GM21619 (cell line): ENCODE measurements around the gene BPIFB2.

Experiments used
- ATAC-seq: cut with Tn5 transposase; IDR thresholded peaks from one replicate; pipeline ENCODE4 v1.9.1; 2021; ENCODE audit not compliant: unreplicated experiment

The BPIFB2 gene

GRCh38 chr20:33020278-33021161 is 13.0 kb downstream of the BPIFB2 start:
- ATAC-seq, result no peak

GRCh38 chr20:33021879-33022278 is 14.4 kb downstream of the BPIFB2 start:
- no peak for ATAC-seq

- ATAC-seq, result no peak
Measured at GRCh38 chr20:33022289-33022688, 14.8 kb downstream of the BPIFB2 start.

DNA sequence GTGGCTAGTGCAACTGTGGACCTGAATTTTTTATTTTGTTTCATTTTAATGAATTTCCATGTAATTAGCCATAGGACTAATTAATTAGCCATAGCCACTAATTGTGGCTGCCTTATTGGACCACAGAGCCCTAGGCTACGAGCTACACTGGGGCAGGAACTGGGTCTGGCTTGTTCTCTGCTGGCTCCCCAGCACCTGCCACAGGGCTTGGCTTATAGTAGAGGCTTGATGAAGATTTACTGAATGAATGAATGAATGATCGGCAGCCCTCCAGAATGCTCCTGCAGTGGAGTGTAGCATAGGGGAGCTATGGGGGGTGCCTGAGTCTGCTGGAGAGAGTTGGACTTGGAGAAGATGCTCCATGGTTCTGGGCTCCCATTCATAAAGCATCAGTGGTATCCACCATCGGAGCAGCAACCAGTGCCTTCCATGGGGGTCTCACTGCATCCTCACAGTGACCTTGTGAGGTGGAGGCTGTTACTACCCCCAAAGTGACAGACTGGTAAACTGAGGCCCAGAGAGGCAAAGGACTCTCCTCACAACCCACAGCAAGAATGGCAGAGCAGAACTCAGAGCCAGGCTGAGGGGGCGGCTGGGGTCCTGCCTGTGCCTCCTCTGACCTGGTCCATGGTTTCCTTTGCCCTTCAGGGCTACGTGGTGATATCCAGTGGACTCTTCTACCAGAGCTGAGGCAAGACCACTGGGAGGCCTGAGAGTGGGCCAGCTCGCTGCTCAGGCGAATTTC is 15.4 kb downstream of the BPIFB2 start:
- no peak for ATAC-seq

DNA sequence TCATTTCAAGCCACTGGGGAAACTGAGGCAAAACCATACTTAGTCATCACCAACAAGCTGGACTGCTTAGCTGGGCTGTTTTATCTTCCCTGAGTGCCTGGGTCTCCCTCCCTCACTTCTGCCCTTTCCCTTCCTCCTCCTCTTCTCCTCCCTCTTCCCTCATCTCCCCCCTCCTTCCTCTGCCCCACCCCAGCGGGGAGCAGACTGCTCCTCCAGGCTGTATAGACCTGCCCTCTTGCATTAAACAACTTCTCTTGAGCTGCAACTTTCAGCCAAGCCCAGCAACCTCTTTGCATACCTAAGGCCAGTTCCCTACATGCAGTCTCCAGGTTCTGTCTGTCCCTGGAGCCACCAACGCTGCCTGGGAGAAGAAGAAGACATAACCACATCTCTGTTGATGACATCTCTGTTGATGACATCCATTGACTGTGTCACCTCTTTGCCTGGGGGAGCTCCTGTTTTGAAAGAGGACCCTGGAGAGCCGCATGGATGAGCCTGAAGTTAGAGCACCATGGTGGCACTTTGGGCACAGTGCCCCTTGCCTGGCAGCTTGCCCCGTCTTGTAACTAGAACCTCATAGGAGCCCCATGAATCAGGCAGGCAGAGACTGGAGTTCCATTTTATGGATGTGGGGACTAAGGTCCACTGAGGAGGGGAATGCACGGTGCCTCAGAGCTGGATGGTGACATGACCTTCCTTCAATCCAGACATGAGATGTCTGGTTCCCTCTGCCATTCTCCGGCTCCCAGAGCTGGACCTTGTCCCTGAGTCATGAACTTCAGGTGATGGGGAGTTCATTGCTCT is 16.1 kb downstream of the BPIFB2 start:
- no peak for ATAC-seq

- ATAC-seq, result no peak
Measured at GRCh38 chr20:33024243-33024560, 16.7 kb downstream of the BPIFB2 start.

GRCh38 chr20:33024609-33025317 is 17.3 kb downstream of the BPIFB2 start:
- no peak for ATAC-seq

DNA sequence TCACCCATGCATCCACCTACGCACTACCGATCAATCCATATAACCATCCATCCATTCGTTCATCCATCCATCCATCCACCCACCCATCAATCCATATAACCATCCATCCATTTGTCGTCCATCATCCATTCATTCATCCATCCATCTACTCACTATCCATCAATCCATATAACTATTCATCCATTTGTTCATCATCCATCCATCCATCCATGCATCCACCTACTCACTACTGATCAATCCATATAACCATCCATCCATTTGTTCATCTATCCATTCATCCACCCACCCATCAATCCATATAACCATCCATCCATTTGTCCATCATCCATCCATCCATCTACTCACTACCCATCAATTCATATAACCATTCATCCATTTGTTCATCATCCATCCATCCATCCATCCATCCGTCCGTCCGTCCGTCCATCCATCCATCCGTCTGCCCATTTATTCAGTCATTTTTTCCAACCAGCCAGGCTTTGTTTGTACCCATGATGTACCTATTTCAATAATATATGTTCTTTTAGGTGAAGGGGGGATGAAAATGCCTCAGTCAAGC is 17.9 kb downstream of the BPIFB2 start:
- no peak for ATAC-seq

GRCh38 chr20:33026072-33026778 is 18.7 kb downstream of the BPIFB2 start:
- no peak for ATAC-seq

- ATAC-seq, result no peak
Measured at GRCh38 chr20:33026779-33027759, 19.6 kb downstream of the BPIFB2 start.

- no peak for ATAC-seq
Measured at GRCh38 chr20:33027769-33028751, 20.6 kb downstream of the BPIFB2 start.

- ATAC-seq, result no peak
Measured at GRCh38 chr20:33028875-33029274, 21.4 kb downstream of the BPIFB2 start.

- ATAC-seq, result no peak
Measured at GRCh38 chr20:33030076-33030475, 22.6 kb downstream of the BPIFB2 start.

DNA sequence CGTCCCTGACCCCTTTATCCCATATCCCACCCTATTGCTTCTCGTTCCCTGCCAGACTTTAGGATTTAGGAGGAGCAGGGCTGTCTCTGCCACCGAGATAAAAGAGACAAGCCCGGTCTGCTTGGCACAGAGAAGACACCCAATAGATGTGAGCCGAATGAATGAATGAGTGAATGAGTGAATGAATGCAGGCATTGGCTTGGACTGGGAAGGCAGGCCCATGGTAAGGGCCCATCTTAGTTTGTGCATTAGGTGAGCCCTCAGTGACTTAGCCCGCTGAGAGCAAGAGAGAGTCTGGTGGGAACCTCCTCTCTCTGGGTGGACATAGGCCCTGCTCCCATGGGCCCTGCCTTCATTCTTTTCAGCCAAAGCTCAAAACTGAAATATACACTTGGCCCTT is 23.1 kb downstream of the BPIFB2 start:
- ATAC-seq, result no peak

GRCh38 chr20:33031531-33031930 is 24.0 kb downstream of the BPIFB2 start, which contains the start of gene BPIFB6:
TSS of gene BPIFB6 (plus strand) at chr20:33031648. CDS start at chr20:33031648, 0 bp downstream.
- ATAC-seq, result no peak

GRCh38 chr20:33032555-33032954 is 25.1 kb downstream of the BPIFB2 start:
- ATAC-seq, result no peak

DNA sequence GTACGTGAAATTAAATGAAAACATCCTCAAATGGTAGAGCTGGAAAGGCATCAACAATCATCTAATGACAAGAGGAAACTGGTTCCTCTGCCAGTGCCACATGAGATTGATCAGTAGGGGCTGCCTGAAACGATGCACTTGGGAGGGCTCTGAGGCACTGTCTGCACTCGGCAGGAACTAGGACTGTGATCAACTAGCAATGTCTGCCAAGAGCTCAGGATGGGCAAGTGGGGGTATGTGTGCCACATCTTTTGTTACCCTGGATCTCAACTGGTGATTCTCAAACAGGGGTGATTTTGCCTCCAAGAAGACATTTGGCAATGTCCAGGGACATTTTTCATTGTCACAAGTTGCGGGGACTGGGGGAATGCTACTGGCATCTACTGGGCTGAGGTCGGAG is 25.9 kb downstream of the BPIFB2 start:
- ATAC-seq, result no peak

DNA sequence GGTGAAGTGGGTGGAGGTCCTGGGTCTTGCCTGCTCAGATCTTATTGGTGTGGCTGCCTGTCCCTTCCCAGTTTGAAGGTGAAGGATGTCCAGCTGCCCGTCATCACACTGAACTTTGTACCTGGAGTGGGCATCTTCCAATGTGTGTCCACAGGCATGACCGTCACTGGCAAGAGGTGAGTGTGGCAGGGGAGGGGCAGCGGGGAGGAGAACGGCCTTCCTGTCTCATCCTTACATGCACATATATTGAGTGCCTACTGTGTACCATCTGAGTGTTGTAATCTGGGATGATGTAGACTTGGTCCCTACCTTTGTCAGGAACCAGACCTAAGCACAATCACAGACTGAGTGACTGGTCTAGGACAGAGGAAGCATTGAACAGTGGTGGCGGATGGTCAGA is 26.6 kb downstream of the BPIFB2 start:
- ATAC-seq, result no peak
